Measurements from ENCODE around the gene KLLN.

GRCh38 chr10:87860816-87861403, 2.4 kb downstream of the KLLN start:
- TF ChIP-seq CTCF (IDR thresholded peaks at IDR 0.05) (no peak), EZH2 (IDR thresholded peaks at IDR 0.05; ENCODE audit: borderline replicate concordance, insufficient read depth, low read depth, low read length, poor library complexity, severe bottlenecking) (no peak)

Data from B cell (primary cell).